ENCODE data around the gene ZBTB37.

Gene ZBTB37

DNA sequence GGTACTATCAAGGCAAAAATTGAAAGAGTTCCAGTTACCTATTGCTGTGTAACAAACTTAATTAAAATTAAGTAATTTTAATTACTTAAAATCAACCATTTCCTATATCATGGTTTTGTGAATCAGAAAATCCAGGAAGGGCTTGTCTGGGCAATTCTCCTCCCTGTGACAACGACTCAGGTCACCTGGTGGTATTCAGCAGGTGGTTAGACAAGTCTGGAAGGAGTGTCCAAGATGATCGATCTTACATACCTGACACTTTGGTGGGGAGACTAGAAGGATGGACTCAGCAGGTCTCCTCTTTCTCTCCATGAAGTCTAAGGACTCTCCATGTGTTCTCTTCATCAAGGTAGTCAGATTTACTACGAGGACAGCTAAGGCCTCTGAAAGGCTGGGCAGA lies 26.0 kb downstream of the ZBTB37 start:
- TF ChIP-seq CTCF (IDR thresholded peaks at IDR 0.05; ENCODE audit: low read depth, low read length): no peak
- no peak for DNase-seq (ENCODE audit: extremely low read depth, low read depth)

- DNase-seq (ENCODE audit: extremely low read depth, low read depth): no peak
Observed at GRCh38 chr1:173900427-173900826, 32.2 kb downstream of the ZBTB37 start.

GRCh38 chr1:173900992-173901391 lies 32.8 kb downstream of the ZBTB37 start:
- TF ChIP-seq CTCF (IDR thresholded peaks at IDR 0.05; ENCODE audit: low read depth, low read length): no peak
- DNase-seq (ENCODE audit: extremely low read depth, low read depth): no peak

More at GRCh38 chr1:173900427-173900826, 32.2 kb downstream of the ZBTB37 start:
- no peak for TF ChIP-seq CTCF (IDR thresholded peaks at IDR 0.05; ENCODE audit: low read depth, low read length)

GRCh38 chr1:173903827-173904531 lies 35.8 kb downstream of the ZBTB37 start:
- DNase-seq (ENCODE audit: extremely low read depth, low read depth): no peak
- no peak for TF ChIP-seq CTCF (IDR thresholded peaks at IDR 0.05; ENCODE audit: low read depth, low read length)

DNA sequence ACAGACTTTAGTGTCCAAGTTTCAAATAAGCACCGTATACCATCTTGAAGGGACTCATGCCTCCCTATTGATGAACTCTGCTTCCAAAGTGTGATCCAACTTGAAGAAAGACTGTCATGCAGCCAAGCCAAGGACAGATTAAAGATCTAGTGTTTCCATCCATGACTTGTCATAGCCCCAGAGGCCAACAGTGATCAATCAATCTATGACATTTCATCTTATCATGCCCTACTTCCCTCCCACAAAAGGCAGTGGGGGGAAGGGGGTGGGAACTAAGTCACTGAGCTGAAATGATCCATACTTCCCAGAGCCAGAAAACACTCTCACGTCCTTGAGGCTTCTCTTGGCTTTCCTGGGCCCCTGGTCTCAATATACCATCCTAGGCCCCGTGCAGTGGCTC lies 44.9 kb downstream of the ZBTB37 start:
- DNase-seq (ENCODE audit: extremely low read depth, low read depth): no peak
- TF ChIP-seq CTCF (IDR thresholded peaks at IDR 0.05; ENCODE audit: low read depth, low read length): no peak

- DNase-seq (ENCODE audit: extremely low read depth, low read depth): no peak
- peak; percentile 36 for TF ChIP-seq CTCF (IDR thresholded peaks at IDR 0.05; ENCODE audit: low read depth, low read length)
Observed at GRCh38 chr1:173914366-173914871, 46.2 kb downstream of the ZBTB37 start.

GRCh38 chr1:173915596-173915995 lies 47.4 kb downstream of the ZBTB37 start:
- TF ChIP-seq CTCF (IDR thresholded peaks at IDR 0.05; ENCODE audit: low read depth, low read length): no peak
- DNase-seq (ENCODE audit: extremely low read depth, low read depth): no peak
